Measurements from ENCODE around the gene TMEM63B.
A peak's percentile ranks its signal among the peaks of the same experiment; 100 is the strongest.

The TMEM63B gene

GRCh38 chr6:44177691-44178423, 50.5 kb downstream of the TMEM63B start:
- Histone ChIP-seq H3K9me2 (replicated peaks; ENCODE audit: low read depth, low read length) (no peaks in the 10 kb centered on the region), H3K36me3 (ENCODE audit: insufficient read depth, low read length) (no peaks in the 10 kb centered on the region), H3K4me2 (ENCODE audit: low read depth, low read length, poor library complexity, severe bottlenecking) (peak overlapping the region; percentile 73), H3K4me3 (ENCODE audit: low read length, poor library complexity, severe bottlenecking) (peak overlapping the region; percentile 66), H3K27me3 (ENCODE audit: insufficient read depth, low read length, poor library complexity, severe bottlenecking) (no peaks in the 10 kb centered on the region), H3F3A (ENCODE audit: low read depth) (no peaks in the 10 kb centered on the region), H3K9me3 (ENCODE audit: insufficient read depth, low read depth, low read length) (no peaks in the 10 kb centered on the region), H4K20me1 (ENCODE audit: insufficient read depth, low read length, poor library complexity, severe bottlenecking) (no peaks in the 10 kb centered on the region), H2AFZ (ENCODE audit: low read length) (no peak overlapping the region), H3K9ac (ENCODE audit: low read depth, low read length, poor library complexity, severe bottlenecking) (peak overlapping the region; percentile 27), H3K4me1 (ENCODE audit: insufficient read depth, low read length, poor library complexity, severe bottlenecking) (peaks cover 13% of the 10 kb centered on the region), H3K79me2 (ENCODE audit: insufficient read depth, low read length) (no peaks in the 10 kb centered on the region)
- TF ChIP-seq CTCF (conservative IDR thresholded peaks at IDR 0.05; ENCODE audit: low read length) (no peak), EZH2phosphoT487 (IDR thresholded peaks at IDR 0.05; ENCODE audit: borderline replicate concordance) (no peak)

- no peaks in the 10 kb centered on the region for H3K79me2 ChIP-seq (ENCODE audit: insufficient read depth, low read length)
- peaks cover 13% of the 10 kb centered on the region for H3K4me1 ChIP-seq (ENCODE audit: insufficient read depth, low read length, poor library complexity, severe bottlenecking)
- H3K27me3 ChIP-seq (ENCODE audit: insufficient read depth, low read length, poor library complexity, severe bottlenecking) = no peaks in the 10 kb centered on the region
- H3F3A ChIP-seq (ENCODE audit: low read depth) = no peaks in the 10 kb centered on the region
- H3K4me3 ChIP-seq (ENCODE audit: low read length, poor library complexity, severe bottlenecking) = no peak overlapping the region
- no peaks in the 10 kb centered on the region for H3K36me3 ChIP-seq (ENCODE audit: insufficient read depth, low read length)
- H3K9ac ChIP-seq (ENCODE audit: low read depth, low read length, poor library complexity, severe bottlenecking) = no peak overlapping the region
- H3K9me2 ChIP-seq (replicated peaks; ENCODE audit: low read depth, low read length) = no peaks in the 10 kb centered on the region
- H4K20me1 ChIP-seq (ENCODE audit: insufficient read depth, low read length, poor library complexity, severe bottlenecking) = no peaks in the 10 kb centered on the region
- no peak overlapping the region for H2AFZ ChIP-seq (ENCODE audit: low read length)
- H3K9me3 ChIP-seq (ENCODE audit: insufficient read depth, low read depth, low read length) = no peaks in the 10 kb centered on the region
- TF ChIP-seq CTCF (conservative IDR thresholded peaks at IDR 0.05; ENCODE audit: low read length) (no peak), EZH2phosphoT487 (IDR thresholded peaks at IDR 0.05; ENCODE audit: borderline replicate concordance) (no peak)
- no peak overlapping the region for H3K4me2 ChIP-seq (ENCODE audit: low read depth, low read length, poor library complexity, severe bottlenecking)
Measured at GRCh38 chr6:44178424-44179071, 51.2 kb downstream of the TMEM63B start.

GRCh38 chr6:44179072-44179536, 51.8 kb downstream of the TMEM63B start:
- H3K9ac ChIP-seq (ENCODE audit: low read depth, low read length, poor library complexity, severe bottlenecking) = no peak overlapping the region
- no peaks in the 10 kb centered on the region for H3K79me2 ChIP-seq (ENCODE audit: insufficient read depth, low read length)
- H4K20me1 ChIP-seq (ENCODE audit: insufficient read depth, low read length, poor library complexity, severe bottlenecking) = no peaks in the 10 kb centered on the region
- no peak overlapping the region for H3K4me3 ChIP-seq (ENCODE audit: low read length, poor library complexity, severe bottlenecking)
- no peaks in the 10 kb centered on the region for H3K9me2 ChIP-seq (replicated peaks; ENCODE audit: low read depth, low read length)
- no peaks in the 10 kb centered on the region for H3K36me3 ChIP-seq (ENCODE audit: insufficient read depth, low read length)
- H3F3A ChIP-seq (ENCODE audit: low read depth) = no peaks in the 10 kb centered on the region
- H3K4me2 ChIP-seq (ENCODE audit: low read depth, low read length, poor library complexity, severe bottlenecking) = no peak overlapping the region
- no peak overlapping the region for H2AFZ ChIP-seq (ENCODE audit: low read length)
- no peaks in the 10 kb centered on the region for H3K27me3 ChIP-seq (ENCODE audit: insufficient read depth, low read length, poor library complexity, severe bottlenecking)
- H3K9me3 ChIP-seq (ENCODE audit: insufficient read depth, low read depth, low read length) = no peaks in the 10 kb centered on the region
- TF ChIP-seq EZH2phosphoT487 (IDR thresholded peaks at IDR 0.05; ENCODE audit: borderline replicate concordance) (no peak), CTCF (conservative IDR thresholded peaks at IDR 0.05; ENCODE audit: low read length) (no peak)
- peaks cover 13% of the 10 kb centered on the region for H3K4me1 ChIP-seq (ENCODE audit: insufficient read depth, low read length, poor library complexity, severe bottlenecking)

Measured in Loucy (cell line).